NCI-H1092 treated with DMSO at 0.1 percent for 48 hours (cell line): ENCODE data around the gene CCNL2.
"Not testable (repeated sequence)": the region's sequence is repeated elsewhere in the genome, so short reads cannot be mapped to it uniquely, and the experiment has no call there.

Experiments
- DNase-seq: peaks from one replicate; lab custom pipeline; 2025; lab: John Stamatoyannopoulos, UW

CCNL2 gene

DNA sequence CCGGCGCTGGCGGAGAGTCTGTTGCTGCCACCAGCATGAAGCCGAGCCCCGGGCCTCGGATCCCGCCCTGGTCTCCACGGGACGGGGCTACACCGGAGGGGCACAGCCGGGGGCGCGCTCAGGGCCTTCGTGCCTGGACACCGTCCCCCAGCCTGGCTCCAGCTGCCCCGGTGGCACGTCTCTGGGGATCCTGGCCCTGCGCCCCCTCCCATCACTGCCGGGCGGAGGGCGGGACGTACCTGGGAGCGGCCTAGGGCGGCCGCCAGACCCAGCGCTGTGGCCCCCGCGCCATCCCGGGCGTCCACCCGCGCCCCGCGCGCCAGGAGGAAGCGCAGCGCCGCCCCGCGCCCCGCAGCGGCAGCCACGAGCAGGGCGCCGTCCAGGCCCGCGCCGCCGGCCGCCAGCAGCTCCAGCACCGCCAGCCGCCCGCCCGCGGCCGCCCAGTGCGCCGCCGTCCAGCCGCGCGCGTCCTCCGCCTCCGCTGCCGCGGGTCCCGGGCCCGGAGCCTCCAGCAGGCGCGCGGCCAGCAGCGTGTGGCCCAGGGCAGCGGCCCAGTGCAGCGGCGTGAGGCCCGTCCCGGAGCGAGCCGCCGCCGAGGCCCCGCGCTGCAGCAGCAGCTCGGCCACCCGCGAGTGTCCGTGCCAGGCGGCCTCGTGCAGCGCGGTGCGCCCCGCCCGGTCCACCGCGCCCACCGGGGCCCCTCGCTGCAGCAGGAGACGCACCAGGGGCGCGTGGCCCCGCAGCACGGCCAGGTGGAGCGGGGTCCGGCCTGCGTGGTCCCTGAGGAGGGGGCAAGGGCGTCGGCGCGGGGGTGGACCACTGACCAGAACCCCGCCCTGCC lies 20.9 kb upstream of the CCNL2 start:
- DNase-seq: no peak

DNA sequence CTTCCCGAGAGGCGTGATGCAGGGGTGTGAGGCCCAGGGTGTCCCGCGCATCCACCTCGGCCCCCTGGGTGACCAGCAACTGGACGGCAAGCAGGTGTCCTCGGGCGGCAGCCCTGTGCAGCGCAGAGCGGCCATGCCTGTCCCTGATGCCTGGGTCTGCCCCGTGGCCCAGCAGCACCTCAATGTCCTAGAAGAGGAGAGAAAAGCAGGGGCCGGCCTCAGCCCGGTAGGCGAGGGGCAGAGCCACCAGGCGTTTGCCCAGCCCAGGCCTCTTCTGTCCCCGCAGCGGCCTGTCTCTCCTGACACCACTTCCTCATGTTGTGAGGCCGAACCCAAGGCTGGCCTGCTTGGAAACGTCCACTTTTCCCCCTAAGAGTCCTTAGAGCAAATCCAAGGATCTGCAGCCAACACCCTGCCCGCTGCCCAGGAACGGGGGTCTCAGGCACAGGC lies 20.3 kb upstream of the CCNL2 start:
- no peak for DNase-seq

DNA sequence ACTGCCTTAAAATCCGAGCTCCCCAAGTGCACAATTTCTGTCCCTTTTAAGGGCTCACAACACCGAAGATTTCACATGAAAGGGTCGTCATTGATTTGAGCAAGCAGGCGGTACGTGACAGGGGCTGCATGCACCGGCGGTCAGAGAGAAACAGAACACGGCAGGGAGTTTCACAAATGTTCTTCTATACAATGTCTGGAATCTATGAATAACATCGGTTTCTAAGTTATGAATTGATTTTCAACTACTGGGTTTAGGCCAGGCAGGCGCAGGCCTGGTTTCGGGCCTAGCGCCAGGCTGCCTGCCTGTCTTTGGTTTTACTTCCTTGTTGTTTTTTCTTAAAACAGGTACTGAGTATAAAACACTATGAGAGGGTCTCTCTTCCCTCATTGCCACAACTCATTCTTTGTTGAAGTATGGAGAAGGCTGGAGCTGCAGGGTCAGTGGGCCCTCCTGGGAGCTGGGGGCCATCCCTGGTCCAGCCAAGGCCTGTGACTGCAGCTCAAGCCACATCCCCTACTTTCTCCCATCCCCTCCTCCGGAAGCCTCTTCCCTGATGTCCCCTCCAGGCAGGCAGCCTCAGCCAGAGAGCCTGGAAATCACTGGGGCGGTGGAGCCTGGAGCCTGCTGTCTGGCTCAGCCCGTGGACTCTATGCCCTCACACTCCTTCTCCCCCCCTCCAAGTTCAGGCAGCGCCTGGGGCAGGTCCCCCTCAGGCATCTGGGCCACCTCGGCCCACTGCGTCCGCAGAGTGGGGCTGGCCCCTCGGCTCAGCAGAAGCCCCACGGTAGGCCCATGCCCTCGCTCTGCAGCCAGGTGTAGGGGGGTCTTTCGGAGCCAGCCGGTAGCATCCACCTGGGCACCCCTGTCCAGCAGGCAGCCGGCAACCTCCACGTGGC lies 19.6 kb upstream of the CCNL2 start:
- DNase-seq: no peak

DNA sequence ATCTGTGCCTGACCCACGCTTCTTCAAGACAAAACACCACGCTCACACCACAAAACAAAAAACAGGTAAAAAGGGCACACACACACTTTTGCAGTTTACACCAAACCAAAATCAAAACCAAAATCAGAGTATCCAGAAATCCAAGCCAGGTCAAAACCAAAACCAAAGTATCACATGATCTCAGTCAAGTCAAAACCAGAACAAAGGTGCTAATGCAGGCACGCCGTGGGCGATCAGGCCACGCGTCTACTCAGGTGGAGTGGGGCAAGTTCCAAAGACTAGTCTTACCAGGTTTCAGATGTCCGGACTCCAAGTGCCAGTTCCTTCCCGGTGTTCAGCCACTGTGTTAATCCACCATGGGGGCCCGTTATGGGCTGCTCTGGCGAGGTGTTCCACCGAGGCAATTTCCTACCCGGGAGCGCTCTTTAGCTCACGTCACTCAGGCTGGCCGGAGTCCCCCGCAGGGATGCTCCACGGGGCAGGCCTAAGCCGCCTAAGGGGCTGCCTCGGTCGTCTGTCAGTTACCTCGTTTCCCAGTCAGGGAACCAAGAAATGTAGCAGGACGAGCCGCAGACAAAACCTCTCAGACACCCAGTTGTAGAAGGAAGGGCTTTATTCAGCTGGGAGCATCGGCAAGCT lies 18.8 kb upstream of the CCNL2 start:
- not testable (repeated sequence) for DNase-seq

DNA sequence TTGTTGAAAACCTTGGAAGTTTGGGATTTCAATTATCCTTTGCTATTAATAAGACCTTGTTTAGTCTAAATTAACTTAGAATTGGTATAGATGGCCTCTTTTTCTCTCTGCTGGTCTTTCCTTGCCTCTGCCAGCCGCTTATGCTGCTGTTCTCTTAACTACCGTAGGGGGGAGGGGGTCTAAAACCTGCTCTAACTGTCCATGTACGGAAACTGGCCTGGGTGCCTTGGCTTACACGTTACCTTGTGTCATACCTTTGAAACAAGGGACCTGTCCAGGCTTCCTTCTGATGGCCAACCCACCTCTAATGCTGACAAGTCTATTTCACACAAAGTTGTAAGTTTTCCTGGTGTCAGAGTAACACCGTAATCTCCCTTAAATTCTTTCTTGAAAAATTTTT lies 18.3 kb upstream of the CCNL2 start:
- not testable (repeated sequence) for DNase-seq

DNA sequence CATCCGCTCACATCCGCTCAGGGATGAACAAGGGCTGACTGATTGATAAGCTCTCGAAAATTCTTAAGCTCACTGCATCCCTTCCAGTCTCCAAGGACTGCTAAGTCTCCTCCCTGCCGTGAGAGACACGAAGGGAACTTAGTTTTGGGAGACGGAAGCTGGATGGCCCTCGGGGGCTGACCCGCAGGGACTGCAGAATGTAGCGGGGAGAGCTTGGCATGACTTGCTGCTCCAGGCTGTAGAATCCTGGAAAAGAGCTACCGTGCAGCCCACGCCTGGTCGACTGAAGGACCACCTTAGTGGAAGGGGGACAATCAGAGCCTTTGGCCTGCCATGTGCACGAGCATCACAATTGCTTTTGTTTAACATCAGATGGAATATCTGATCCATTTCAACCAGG lies 16.6 kb upstream of the CCNL2 start:
- no peak for DNase-seq

DNA sequence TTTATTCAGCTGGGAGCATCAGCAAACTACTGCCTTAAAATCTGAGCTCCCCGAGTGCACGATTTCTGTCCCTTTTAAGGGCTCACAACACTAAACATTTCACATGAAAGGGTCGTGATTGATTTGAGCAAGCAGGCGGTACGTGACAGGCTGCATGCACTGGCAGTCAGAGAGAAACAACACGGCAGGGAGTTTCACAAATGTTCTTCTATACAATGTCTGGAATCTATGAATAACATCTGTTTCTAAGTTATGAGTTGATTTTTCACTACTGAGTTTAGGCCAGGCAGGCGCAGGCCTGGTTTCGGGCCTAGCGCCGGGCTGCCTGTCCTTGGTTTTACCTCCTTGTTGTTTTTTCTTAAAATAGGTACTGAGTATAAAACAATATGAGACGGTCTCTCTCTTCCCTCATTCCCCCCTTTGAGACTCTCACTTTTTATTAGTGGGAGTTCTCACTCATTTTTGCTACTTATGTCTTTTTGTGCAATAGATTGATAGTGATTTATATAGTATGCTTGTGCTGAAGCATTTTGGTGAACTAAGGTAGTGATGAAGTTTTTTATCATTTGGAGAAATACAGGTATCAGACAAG lies 13.3 kb upstream of the CCNL2 start:
- DNase-seq: not testable (repeated sequence)

DNA sequence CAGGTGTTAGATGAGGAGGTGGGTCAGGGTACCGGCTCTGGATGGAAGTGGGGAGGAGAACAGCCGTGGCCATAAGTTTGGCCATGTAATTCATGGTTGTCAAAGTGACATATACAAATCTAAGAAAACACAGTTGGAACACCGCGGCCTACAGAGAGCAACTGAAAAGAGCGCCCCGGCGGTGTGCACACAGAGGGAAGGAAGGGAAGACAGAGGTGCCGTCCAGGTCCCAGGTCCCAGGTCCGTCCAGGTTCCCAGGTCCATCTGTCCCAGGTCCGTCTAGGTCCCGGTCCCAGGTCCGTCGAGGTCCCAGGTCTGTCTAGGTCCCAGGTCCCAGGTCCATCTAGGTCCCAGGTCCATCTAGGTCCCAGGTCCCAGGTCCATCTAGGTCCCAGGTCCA lies 12.5 kb upstream of the CCNL2 start:
- DNase-seq: no peak

DNA sequence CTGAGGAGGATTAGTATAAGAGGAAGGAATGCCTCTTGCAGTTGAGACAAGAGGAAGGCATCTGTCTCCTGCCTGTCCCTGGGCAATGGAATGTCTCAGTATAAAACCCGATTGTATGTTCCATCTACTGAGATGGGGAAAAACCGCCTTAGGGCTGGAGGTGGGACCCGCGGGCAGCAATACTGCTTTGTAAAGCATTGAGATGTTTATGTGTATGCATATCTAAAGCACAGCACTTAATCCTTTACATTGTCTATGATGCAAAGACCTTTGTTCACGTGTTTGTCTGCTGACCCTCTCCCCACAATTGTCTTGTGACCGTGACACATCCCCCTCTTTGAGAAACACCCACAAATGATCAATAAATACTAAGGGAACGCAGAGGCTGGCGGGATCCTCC lies 11.1 kb upstream of the CCNL2 start:
- not testable (repeated sequence) for DNase-seq

DNA sequence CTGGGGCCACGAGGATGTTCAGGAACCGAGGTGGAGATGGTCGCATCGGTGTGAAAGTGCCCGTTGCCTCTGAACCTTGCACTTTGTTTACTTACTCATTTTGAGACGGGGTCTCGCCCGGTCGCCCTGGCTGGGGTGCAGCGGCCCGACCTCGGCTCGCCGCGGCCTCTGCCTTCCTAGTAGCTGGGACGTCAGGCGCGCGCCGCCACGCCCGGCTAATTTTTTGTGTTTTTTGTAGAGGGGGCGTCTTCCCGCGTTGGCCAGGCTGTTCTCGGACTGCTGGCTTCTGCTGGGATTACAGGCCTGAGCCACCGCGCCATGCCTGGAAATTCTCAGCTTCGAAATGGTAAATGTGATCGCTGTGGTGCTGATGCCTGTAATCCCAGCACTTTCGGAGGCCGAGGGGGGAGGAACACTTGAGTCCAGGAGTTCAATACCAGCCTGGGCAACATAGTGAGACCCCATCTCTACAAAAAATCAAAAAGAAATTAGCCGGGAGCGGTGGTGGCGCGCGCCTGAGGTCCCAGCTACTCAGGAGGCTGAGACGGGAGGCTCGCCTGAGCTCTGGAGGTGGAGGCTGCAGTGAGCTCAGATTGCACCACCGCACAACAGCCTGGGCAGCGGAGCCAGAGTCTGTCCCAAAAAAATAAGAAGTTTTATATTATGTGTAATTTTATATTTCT lies 8.6 kb upstream of the CCNL2 start:
- DNase-seq: no peak

DNA sequence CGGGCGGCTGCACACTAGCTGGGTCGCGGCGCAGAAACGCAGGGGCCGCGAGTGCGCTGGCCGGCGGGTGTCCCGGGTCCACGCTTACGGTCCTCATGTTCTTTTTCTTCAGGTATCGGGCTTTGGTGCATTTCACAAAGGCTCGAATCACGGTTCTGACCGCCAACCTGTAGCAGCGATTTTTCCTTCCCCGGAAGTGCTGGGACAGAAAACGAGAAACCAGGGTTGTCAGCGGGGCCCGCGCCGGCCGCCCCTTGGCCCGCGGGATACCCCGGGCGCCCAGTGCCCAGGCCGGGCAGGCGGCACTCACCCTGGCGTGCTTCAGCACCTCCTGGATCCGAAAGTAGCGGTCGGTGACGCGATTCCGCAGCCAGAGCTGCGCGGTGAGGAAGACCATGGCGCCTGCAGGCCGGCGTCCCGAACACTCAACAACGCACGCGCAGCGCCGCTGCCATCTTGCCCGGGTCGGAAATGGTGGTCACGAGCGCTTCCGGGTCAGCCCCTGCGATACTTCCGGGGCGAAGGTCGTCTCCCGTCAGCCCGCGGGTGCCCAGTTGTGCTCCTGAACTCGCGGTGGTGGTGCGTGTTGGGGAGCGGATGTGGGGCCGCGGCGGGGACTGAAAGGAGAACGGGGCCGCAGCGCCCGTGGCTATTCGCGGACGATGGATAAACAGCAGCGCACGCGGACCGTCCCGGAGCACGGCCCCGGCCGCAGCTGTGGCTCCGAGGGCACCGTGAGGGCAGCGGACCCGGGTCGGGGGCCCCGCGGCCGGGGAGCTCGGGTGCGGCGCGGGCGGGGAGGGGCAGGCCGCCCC lies 7.9 kb upstream of the CCNL2 start, which contains the start of gene MRPL20:
MRPL20 (minus strand) TSS at position 473 of the 815 bp plus-strand sequence; CDS start at position 397, 76 bp downstream.
- DNase-seq: peak; percentile 71

DNA sequence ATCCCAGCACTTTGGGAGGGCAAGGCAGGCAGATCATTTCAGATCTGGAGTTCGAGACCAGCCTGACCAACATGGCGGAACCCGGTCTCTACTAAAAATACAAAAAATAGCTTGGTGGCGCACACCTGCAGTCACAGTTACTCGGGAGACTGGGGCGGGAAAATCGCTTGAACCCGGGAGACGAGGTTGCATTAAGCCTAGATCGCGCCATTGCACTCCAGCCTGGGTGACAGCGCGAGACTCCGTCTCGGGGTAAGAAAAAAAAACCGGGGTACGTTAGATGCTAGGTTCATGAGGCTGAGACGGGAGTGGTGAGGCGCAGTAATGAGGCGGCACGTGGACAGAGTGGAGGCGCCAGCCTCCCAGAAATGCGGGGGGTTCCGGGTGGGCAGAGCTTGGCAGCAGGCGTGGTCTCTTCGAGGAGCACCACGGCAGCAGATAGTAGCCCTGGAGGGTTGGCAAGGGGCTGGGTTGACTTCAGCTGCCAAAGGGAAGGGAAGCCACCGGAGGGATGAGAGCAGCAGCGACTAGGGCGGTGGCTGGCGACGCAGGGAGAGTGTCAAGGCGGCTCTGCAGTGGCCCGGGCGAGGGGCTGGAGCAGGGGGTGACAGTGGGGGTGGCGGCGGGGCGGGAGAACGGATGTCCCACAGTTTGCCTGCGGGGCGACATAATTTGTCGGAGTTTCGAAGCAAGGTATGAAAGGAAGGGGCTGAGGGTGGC lies 7.1 kb upstream of the CCNL2 start:
- no peak for DNase-seq

DNA sequence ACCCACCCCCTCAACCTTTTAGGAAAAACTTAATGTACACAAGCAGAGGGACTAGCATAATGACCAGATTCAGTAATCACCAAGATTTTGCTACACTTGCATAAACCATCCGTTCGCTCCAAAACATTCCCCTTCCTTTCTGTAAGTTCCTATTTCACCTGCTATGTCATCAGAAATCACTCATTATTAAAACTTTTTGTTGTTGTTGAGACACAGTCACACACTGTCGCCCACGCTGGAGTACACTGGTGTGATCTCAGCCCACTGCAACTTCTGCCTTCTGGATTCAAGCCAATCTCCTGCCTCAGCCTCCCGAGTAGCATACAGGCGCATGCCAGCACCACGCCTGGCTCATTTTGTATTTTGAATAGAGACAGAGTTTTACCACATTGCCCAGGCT lies 4.5 kb upstream of the CCNL2 start:
- no peak for DNase-seq

DNA sequence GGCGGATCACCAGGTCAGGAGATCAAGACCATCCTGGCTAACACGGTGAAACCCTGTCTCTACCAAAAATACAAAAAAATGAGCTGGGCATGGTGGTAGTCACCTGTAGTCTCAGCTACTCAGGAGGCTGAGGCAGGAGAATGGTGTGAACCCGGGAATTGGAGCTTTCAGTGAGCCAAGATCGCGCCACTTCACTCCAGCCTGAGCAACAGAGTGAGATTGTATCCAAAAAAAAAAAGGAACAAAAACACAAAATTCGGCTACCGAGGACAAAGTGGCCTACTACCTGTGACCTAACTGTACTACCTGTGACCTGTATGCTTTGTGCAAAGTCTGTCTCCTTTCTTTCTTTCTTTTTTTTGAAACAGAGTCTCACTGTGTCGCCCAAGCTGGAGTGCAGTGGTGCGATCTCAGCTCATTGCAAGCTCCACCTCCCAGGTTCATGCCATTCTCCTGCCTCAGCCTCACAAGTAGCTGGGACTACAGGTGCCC lies 3.8 kb upstream of the CCNL2 start:
- not testable (repeated sequence) for DNase-seq

DNA sequence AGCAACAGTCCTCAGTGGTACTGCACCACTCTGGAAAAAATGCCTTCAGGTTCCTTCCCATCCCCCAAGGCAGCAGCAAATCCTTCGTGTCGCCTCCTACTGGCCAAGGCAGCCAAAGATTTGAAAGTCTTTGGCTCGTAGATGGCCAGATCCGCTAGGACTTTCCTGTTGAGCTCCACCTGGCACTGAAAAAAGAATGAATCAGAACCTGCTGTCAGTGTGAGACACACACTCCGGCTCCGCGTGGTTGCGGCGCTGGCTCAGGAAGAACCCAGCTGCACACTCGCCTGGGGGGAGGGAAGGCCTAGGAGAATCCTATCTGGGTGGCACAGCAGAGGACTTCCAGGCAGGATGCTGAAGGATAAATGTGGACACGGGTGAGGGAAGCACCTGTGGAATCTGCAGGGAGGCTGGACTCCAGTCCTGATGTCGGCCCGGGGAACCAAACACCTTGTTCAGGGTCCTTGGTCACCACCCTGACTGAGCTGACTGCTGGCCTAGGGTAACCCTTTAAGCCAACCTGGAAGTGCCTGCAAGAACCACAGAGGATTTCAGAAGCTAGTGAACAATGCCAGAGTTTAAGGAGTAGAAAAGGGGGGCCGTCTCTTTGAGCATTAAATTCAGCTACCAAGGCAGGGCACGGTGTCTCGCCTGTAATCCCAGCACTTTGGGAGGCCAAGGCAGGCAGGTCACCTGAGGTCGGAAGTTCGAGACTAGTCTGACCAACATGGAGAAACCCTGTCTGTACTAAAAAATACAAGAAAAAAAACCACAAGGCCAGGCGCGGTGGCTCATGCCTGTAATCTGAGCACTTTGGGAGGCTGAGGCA lies 3.2 kb upstream of the CCNL2 start:
- no peak for DNase-seq

DNA sequence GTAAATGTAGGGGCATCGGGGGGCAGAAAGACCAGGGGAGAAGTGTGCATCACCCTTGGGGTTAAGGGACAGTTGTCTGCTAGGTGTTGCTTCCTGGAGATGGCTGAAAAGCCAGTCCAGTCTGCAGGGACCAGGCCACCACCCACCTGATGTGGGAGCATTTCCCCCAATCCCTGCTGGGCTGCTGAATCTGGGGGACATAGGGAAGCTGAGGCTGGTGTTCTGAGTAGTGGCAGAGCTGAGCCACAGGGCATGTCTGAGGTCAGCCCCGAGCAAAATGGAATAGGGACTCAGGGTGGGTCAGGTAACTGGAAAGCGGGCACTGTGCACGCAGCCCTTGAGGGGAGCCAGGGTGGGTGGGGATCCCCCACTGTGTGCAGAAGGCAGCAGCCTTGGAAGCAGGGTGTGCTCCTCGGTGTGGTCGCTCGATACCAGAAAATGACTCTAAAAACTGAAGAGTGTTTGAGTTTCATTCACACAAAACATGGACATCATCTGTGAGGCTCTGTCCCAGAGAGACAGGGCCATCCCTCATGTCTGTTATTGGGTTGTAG lies 2.4 kb upstream of the CCNL2 start:
- DNase-seq: no peak

DNA sequence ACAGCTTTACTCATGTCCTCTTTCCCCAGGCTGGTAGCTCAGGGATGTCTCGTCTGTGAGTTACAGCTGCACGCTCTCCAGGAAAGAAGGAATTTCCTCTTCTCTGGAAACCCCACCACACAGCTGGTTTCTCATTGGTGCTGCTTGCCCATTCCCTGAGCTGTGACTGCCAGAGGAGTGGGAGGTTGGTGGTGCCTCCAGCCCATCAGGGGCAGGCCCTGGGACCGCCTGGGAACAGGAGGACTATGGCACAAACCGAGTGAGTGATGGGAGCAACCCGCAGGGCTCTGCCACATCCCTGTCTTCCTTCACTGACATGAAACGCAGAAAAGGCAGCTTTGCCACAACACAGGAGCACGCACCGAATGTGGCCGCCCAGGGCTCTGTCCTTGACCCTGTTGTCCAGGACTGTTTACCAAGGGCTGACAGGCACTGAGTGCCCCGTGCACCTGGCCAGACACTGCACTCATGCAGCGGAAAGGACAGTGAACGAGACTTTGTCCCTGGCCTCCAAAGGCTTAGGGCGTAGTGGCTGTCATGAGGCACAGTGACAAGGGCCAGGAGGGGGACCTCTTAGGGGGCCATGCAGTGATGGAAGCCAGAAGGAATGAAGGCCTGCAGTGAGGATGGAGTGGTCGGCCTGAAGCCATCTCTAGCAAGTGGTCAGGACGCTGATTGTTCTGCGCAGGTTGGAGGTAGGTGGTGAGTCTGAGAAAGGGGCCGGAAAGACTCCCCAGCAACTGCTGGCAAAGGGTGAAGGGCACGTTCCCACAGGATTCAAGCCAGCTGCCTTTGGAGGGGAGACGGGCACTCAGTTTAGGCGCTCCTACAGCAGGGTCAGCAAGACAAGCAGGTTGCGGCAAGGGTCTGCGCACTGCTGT lies 1.7 kb upstream of the CCNL2 start:
- no peak for DNase-seq
